A549 treated with AZD9567 at 1 μM for 4 hours (cell line): ENCODE results near the gene CNNM1. TPM values are rescaled to one million over a fixed set of nuclear protein-coding genes. Genes with fewer than 3 reads are reported as not detected.

Source experiments
- total RNA-seq: library from RNA; stranded (reverse); fragments of 200-300 nt; extraction: Qiagen RNA extraction; gene quantifications from 5 replicates; pipeline ENCODE4 v1.2.3, GENCODE V29; 2022; ENCODE audit not compliant: insufficient read depth

Gene CNNM1
- total RNA-seq = 19.7 to 23.8 TPM (median 23.1 TPM) in 5 replicates

GRCh38 chr10:99329304-99329553, at the start of gene CNNM1:
CNNM1 (plus strand) TSS chr10:99329356; CDS start chr10:99329388, 32 bp downstream.

GRCh38 chr10:99430451-99431189, 101.5 kb downstream of the CNNM1 start, which contains the start of gene GOT1:
GOT1 (minus strand) TSS chr10:99430624; CDS start chr10:99430565, 59 bp downstream.

Other genes starting within 250 kb of the CNNM1 start
- gene HPSE2, start 93.5 kb upstream of the CNNM1 start, total RNA-seq = not detected in 5 replicates
- gene GOT1, start 101.3 kb downstream of the CNNM1 start, total RNA-seq = 36.0 to 44.7 TPM (median 38.0 TPM) in 5 replicates
- gene NKX2-3, start 203.6 kb downstream of the CNNM1 start, total RNA-seq = 0.03 to 0.08 TPM in 2 of 5 replicates, not detected in the others